NB4 (cell line): ENCODE measurements around the gene SHKBP1.

Experiments used
- DNase-seq: peaks from one replicate; pipeline ENCODE4 v3.0.0; 2010; ENCODE audit warnings: low read depth
- H3K4me3 ChIP-seq: one replicate; pipeline ENCODE4 v1.5.1; 2011; ENCODE audit warnings: mild to moderate bottlenecking, low read depth, low read length, moderate library complexity
- MYC ChIP-seq: IDR thresholded peaks from 2 replicates; pipeline ENCODE4 v1.6.1; 2011; ENCODE audit warnings: low read depth, low read length
- POLR2A ChIP-seq: IDR thresholded peaks from 2 replicates; pipeline ENCODE4 v1.6.1; 2011; ENCODE audit warnings: mild to moderate bottlenecking; ENCODE audit not compliant: insufficient read length; ENCODE audit errors: extremely low read depth
- TF ChIP-seq, protein P1 (sequence below): IDR thresholded peaks from one replicate; pipeline ENCODE4 v1.5.1; 2012; ENCODE audit warnings: low read depth, low read length
- TF ChIP-seq, protein P2 (sequence below): IDR thresholded peaks from 2 replicates; pipeline ENCODE4 v1.6.1; 2011; ENCODE audit warnings: low read depth, low read length

SHKBP1 gene

DNA sequence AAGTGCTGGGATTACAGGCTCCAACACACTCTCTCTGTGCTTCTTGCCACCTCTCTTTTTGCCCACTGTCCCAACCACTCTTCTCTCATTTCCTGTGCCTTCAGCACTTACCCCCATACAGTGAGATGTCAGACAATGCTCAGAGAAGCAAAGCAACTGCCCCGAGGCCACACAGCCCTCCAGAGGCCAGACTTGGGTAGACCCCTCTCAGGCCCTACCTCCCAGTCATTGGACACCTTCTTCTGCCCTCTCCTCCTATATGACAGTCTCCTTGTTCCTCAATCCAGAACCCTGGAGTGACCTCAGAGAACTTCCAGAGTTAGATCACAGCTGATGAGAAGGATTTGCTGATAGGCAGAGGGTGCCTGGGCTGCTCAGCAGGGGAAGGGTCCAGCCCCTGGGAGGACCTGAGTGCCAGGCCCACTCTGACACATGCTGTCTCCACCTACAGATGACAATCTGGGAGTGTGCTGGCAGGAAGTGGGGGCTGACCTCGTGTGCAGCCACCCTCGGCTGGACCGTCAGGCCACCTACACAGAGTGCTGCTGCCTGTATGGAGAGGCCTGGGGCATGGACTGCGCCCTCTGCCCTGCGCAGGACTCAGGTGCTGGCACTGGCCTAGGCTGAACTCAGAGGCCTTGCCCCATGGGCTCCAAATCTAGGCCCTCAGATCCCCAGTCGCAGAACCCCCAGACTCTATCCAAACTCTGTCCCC is 48.9 kb downstream of the SHKBP1 start:
- TF ChIP-seq, protein P1, sequence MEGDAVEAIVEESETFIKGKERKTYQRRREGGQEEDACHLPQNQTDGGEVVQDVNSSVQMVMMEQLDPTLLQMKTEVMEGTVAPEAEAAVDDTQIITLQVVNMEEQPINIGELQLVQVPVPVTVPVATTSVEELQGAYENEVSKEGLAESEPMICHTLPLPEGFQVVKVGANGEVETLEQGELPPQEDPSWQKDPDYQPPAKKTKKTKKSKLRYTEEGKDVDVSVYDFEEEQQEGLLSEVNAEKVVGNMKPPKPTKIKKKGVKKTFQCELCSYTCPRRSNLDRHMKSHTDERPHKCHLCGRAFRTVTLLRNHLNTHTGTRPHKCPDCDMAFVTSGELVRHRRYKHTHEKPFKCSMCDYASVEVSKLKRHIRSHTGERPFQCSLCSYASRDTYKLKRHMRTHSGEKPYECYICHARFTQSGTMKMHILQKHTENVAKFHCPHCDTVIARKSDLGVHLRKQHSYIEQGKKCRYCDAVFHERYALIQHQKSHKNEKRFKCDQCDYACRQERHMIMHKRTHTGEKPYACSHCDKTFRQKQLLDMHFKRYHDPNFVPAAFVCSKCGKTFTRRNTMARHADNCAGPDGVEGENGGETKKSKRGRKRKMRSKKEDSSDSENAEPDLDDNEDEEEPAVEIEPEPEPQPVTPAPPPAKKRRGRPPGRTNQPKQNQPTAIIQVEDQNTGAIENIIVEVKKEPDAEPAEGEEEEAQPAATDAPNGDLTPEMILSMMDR = no peak
- TF ChIP-seq MYC = no peak
- TF ChIP-seq POLR2A = no peak
- TF ChIP-seq, protein P2, sequence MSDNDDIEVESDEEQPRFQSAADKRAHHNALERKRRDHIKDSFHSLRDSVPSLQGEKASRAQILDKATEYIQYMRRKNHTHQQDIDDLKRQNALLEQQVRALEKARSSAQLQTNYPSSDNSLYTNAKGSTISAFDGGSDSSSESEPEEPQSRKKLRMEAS = no peak
- DNase-seq = no peak
- no peak overlapping the region for H3K4me3 ChIP-seq

DNA sequence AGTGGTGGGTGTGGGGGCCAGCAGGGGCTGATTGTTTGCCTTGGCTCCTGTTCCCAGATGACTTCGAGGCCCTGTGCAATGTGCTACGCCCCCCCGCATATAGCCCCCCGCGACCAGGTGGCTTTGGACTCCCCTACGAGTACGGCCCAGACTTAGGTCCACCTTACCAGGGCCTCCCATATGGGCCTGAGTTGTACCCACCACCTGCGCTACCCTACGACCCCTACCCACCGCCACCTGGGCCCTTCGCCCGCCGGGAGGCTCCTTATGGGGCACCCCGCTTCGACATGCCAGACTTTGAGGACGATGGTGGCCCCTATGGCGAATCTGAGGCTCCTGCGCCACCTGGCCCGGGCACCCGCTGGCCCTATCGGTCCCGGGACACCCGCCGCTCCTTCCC is 50.2 kb downstream of the SHKBP1 start:
- TF ChIP-seq, protein P2 = no peak
- TF ChIP-seq, protein P1 = no peak
- TF ChIP-seq POLR2A = no peak
- TF ChIP-seq MYC = no peak
- no peak for DNase-seq

DNA sequence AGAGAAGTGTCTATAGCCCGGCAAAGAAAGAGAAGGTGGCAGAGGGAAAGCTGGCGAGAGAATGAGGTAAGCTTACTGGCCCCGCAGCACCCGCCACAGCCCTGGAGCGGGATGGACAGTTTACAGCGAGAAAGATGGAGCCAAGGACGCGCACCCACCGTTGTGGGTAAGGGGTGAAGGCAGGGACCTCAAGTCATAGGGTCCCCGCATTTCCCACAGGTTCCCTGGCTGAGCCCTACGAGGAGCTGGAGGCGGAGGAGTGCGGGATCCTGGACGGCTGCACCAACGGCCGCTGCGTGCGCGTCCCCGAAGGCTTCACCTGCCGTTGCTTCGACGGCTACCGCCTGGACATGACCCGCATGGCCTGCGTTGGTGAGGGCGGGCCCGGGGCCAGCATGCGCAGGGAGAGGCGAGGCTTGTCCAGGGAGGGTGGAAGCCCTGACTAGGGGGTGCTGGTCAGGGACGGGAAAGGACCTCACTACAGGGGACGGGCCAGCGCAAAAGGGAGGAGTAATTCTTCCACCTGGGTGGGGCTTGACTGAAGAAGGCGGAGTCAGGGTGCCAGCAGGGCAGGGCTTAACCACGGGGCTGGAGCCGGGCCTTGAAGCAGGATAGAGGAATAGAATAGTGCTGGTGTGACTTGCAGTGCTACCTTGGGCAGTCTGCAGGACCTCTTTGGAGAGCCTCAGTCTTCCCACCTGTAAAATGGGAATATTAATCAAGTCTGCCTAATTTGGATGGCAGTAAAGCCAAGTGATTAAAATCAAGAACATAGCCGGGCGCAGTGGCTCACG is 51.0 kb downstream of the SHKBP1 start:
- H3K4me3 ChIP-seq = no peak overlapping the region
- TF ChIP-seq, protein P1 = no peak
- TF ChIP-seq POLR2A (no peak), MYC (no peak)
- TF ChIP-seq, protein P2 = no peak
- DNase-seq = no peak

More for the DNA sequence above, 50.2 kb downstream of the SHKBP1 start:
- no peak overlapping the region for H3K4me3 ChIP-seq

DNA sequence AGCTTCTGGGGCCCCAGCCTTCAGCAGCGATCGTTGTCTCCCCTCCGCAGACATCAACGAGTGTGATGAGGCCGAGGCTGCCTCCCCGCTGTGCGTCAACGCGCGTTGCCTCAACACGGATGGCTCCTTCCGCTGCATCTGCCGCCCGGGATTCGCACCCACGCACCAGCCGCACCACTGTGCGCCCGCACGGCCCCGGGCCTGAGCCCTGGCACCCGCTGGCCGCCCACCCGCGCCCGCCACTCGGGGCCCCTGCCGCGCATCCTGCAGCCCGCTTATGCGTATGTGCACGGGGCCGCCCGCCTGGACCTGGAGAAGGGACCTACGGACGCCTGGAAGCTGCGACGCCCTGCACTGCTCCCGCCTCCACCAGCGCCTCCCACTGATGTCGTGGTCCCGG is 52.7 kb downstream of the SHKBP1 start:
- no peak overlapping the region for H3K4me3 ChIP-seq
- no peak for DNase-seq
- TF ChIP-seq, protein P2 = no peak
- TF ChIP-seq, protein P1 = no peak
- TF ChIP-seq MYC (no peak), POLR2A (no peak)

DNA sequence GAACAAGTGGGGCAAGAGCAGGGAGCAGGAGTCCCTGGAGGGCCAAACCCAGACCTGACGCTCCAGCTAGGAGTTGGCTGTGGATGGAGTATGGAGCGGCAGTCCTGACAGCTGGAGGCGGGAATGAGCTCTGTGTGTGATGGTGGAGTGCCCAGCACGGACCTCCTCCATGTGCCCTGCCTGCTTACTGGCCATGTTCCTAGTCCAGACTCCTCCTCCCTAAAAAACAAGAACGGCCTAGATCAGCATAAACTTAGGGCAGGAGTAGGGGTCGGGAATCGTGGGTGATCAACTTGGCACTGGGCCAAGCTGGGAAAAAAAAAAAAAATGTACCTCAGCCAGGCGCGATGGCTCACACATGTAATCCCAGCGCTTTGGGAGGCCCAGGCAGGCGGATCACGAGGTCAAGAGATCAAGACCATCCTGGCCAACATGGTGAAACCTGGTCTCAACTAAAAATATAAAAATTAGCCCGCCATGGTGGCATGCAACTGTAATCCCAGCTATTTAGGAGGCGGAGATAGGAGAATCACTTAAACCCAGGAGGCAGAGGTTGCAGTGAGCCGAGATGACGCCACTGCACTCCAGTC is 54.0 kb downstream of the SHKBP1 start:
- H3K4me3 ChIP-seq = no peak overlapping the region
- no peak for DNase-seq
- TF ChIP-seq, protein P1 = no peak
- no peak for TF ChIP-seq POLR2A
